ENCODE results near the gene JPH4. TPM values are rescaled to one million over a fixed set of nuclear protein-coding genes. Genes with fewer than 3 reads are reported as not detected.
A peak's percentile ranks its signal among the peaks of the same experiment; 100 is the strongest.
"Not testable (repeated sequence)": the region's sequence is repeated elsewhere in the genome, so short reads cannot be mapped to it uniquely, and the experiment has no call there.

JPH4 gene
- total RNA-seq, 2 donors from 2014 or later: 0.18 to 0.91 TPM

- 21 to 37% methylated on average over 5 to 6 of the region's 7 CpGs for WGBS, 2 experiments (ENCODE audit: insufficient coverage in 1 of 2, insufficient read length in 1 of 2)
- no peak overlapping the region for H3K4me3 ChIP-seq (ENCODE audit: low read length)
- DNase-seq: peak; percentile 78
- no peaks in the 10 kb centered on the region for H3K27me3 Mint-ChIP-seq (ENCODE audit: insufficient read depth)
- H3K4me3 Mint-ChIP-seq: peak overlapping the region; percentile 57
- peaks cover 6% of the 10 kb centered on the region for H3K36me3 ChIP-seq (ENCODE audit: control insufficient read depth, insufficient read depth, low read length)
- TF ChIP-seq, protein P1, sequence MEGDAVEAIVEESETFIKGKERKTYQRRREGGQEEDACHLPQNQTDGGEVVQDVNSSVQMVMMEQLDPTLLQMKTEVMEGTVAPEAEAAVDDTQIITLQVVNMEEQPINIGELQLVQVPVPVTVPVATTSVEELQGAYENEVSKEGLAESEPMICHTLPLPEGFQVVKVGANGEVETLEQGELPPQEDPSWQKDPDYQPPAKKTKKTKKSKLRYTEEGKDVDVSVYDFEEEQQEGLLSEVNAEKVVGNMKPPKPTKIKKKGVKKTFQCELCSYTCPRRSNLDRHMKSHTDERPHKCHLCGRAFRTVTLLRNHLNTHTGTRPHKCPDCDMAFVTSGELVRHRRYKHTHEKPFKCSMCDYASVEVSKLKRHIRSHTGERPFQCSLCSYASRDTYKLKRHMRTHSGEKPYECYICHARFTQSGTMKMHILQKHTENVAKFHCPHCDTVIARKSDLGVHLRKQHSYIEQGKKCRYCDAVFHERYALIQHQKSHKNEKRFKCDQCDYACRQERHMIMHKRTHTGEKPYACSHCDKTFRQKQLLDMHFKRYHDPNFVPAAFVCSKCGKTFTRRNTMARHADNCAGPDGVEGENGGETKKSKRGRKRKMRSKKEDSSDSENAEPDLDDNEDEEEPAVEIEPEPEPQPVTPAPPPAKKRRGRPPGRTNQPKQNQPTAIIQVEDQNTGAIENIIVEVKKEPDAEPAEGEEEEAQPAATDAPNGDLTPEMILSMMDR (conservative IDR thresholded peaks at IDR 0.05): no peak
- H3K27ac Mint-ChIP-seq: peak overlapping the region; percentile 90
- H3K27me3 ChIP-seq (ENCODE audit: control insufficient read depth, insufficient read depth, low read length, poor library complexity, severe bottlenecking): no peaks in the 10 kb centered on the region
- H3K9ac ChIP-seq (ENCODE audit: extremely low read depth, low read length, poor library complexity, severe bottlenecking): no peak overlapping the region
- peaks cover 28% of the 10 kb centered on the region for H3K4me1 Mint-ChIP-seq
- H3K4me1 ChIP-seq (ENCODE audit: control insufficient read depth, insufficient read depth, low read length): peaks cover 12% of the 10 kb centered on the region
- H3K27ac ChIP-seq (ENCODE audit: low read depth, low read length): peak overlapping the region; percentile 0
- H3K36me3 Mint-ChIP-seq (ENCODE audit: low read depth): peaks cover 13% of the 10 kb centered on the region
- no peaks in the 10 kb centered on the region for H3K9me3 ChIP-seq (ENCODE audit: control insufficient read depth, low read length)
- H3K9me3 Mint-ChIP-seq: no peaks in the 10 kb centered on the region
Observed at GRCh38 chr14:23538785-23539184, 39.8 kb downstream of the JPH4 start.

- H3K27me3 Mint-ChIP-seq (ENCODE audit: insufficient read depth): no peaks in the 10 kb centered on the region
- peak overlapping the region; percentile 90 for H3K27ac Mint-ChIP-seq
- H3K4me3 Mint-ChIP-seq: peak overlapping the region; percentile 57
- H3K4me1 Mint-ChIP-seq: peaks cover 28% of the 10 kb centered on the region
- H3K27ac ChIP-seq (ENCODE audit: low read depth, low read length): peak overlapping the region; percentile 0
- DNase-seq: no peak
- peaks cover 10% of the 10 kb centered on the region for H3K36me3 Mint-ChIP-seq (ENCODE audit: low read depth)
- no peaks in the 10 kb centered on the region for H3K9me3 ChIP-seq (ENCODE audit: control insufficient read depth, low read length)
- no peak overlapping the region for H3K9ac ChIP-seq (ENCODE audit: extremely low read depth, low read length, poor library complexity, severe bottlenecking)
- H3K4me3 ChIP-seq (ENCODE audit: low read length): no peak overlapping the region
- H3K9me3 Mint-ChIP-seq: no peaks in the 10 kb centered on the region
- TF ChIP-seq, protein P1 (conservative IDR thresholded peaks at IDR 0.05): no peak
- H3K4me1 ChIP-seq (ENCODE audit: control insufficient read depth, insufficient read depth, low read length): peaks cover 12% of the 10 kb centered on the region
- peaks cover 3% of the 10 kb centered on the region for H3K36me3 ChIP-seq (ENCODE audit: control insufficient read depth, insufficient read depth, low read length)
- H3K27me3 ChIP-seq (ENCODE audit: control insufficient read depth, insufficient read depth, low read length, poor library complexity, severe bottlenecking): no peaks in the 10 kb centered on the region
- WGBS, 2 experiments (ENCODE audit: insufficient coverage in 1 of 2, insufficient read length in 1 of 2): 26 to 28% methylated on average over 6 to 10 of the region's 10 CpGs
Observed at GRCh38 chr14:23538050-23538718, 40.4 kb downstream of the JPH4 start.

DNA sequence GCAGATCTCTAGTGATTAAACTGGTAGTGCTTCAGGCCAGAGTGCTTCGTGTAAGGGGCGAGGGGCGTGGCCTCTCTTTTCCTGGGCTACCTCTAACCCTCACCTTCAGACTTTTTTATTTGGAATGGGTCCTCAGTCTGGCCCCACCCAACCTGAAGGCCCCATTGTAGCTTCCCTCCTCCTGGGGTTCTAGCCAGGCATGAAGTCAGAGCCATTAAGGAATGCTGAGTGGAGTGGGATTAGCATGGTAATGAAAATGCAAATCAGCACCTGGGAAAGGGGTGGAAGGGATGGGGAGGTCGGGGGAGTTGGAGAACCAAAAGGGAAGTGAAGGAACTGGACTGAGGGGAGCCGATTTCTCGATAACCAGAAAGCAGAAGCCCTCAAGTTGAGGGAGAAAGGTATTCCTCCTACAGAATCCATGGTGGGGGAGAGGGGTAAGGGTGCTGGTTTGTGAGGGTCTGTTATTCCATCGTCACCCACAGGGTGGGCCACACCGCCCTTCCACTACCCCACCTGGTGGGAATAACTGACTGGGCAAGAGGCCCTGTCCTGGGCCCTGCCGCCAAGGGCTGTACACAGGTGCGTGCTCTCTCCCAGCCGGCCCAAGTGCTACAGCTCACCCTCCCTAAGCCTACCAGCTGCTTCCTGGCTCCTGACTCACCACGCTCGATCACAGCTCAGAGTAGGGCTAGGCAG lies 41.1 kb downstream of the JPH4 start:
- TF ChIP-seq, protein P1 (conservative IDR thresholded peaks at IDR 0.05): peak; percentile 39
- Histone ChIP-seq H3K4me1 (ENCODE audit: control insufficient read depth, insufficient read depth, low read length) (peaks cover 12% of the 10 kb centered on the region), H3K27me3 (ENCODE audit: control insufficient read depth, insufficient read depth, low read length, poor library complexity, severe bottlenecking) (no peaks in the 10 kb centered on the region), H3K4me3 (ENCODE audit: low read length) (no peak overlapping the region), H3K36me3 (ENCODE audit: control insufficient read depth, insufficient read depth, low read length) (no peaks in the 10 kb centered on the region), H3K9ac (ENCODE audit: extremely low read depth, low read length, poor library complexity, severe bottlenecking) (no peak overlapping the region), H3K27ac (ENCODE audit: low read depth, low read length) (no peak overlapping the region), H3K9me3 (ENCODE audit: control insufficient read depth, low read length) (no peaks in the 10 kb centered on the region)
- Mint-ChIP-seq H3K36me3 (ENCODE audit: low read depth) (peaks cover 15% of the 10 kb centered on the region), H3K9me3 (no peaks in the 10 kb centered on the region), H3K27ac (peak overlapping the region; percentile 90), H3K27me3 (ENCODE audit: insufficient read depth) (no peaks in the 10 kb centered on the region), H3K4me1 (peaks cover 28% of the 10 kb centered on the region), H3K4me3 (peak overlapping the region; percentile 57)
- DNase-seq: peak; percentile 90
- WGBS, 2 experiments (ENCODE audit: insufficient coverage in 1 of 2, insufficient read length in 1 of 2): 38 to 39% methylated on average over 5 to 13 of the region's 13 CpGs

DNA sequence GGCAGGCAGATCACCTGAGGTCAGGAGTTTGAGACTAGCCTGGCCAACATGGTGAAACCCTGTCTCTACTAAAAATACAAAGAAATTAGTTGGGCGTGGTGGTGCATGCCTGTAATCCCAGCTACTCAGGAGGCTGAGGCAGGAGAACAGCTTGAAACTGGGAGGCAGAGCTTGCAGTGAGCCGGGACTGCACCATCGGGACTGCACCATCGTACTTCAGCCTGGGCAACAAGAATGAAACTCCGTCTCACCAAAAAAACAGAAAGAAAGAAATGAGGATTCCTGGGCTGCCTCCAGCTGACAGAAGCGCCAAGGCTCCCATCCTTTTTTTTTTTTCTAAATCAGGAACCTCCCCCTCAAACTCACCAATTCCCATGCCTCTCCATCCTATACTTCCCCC lies 41.7 kb downstream of the JPH4 start:
- not testable (repeated sequence) for H3K9me3 ChIP-seq (ENCODE audit: control insufficient read depth, low read length); H3K27me3 Mint-ChIP-seq (ENCODE audit: insufficient read depth); H3K9ac ChIP-seq (ENCODE audit: extremely low read depth, low read length, poor library complexity, severe bottlenecking); H3K36me3 ChIP-seq (ENCODE audit: control insufficient read depth, insufficient read depth, low read length); H3K4me3 ChIP-seq (ENCODE audit: low read length); H3K27me3 ChIP-seq (ENCODE audit: control insufficient read depth, insufficient read depth, low read length, poor library complexity, severe bottlenecking); H3K9me3 Mint-ChIP-seq; H3K27ac ChIP-seq (ENCODE audit: low read depth, low read length); DNase-seq
- H3K4me1 Mint-ChIP-seq: peaks cover 28% of the 10 kb centered on the region
- peaks cover 12% of the 10 kb centered on the region for H3K4me1 ChIP-seq (ENCODE audit: control insufficient read depth, insufficient read depth, low read length)
- 90 to 93% methylated on average over 3 to 6 of the region's 6 CpGs for WGBS, 2 experiments (ENCODE audit: insufficient coverage in 1 of 2, insufficient read length in 1 of 2)
- peak overlapping the region; percentile 90 for H3K27ac Mint-ChIP-seq
- peaks cover 16% of the 10 kb centered on the region for H3K36me3 Mint-ChIP-seq (ENCODE audit: low read depth)
- H3K4me3 Mint-ChIP-seq: peak overlapping the region; percentile 57

Measured in endodermal cell (in vitro differentiated cells).